Brain microvascular endothelial cell (primary cell): ENCODE results near the gene NOL4L.

ENCODE experiments used
- DNase-seq: peaks from one replicate; pipeline ENCODE4 v3.0.0-alpha.2; 2020
- H3K27ac ChIP-seq: fragments of 250-450 bp; sonication (Bioruptor Pico); 2 replicates; pipeline ENCODE4 v1.5.1; 2020; ENCODE audit warnings: mild to moderate bottlenecking, moderate library complexity
- H3K27me3 ChIP-seq: fragments of 250-450 bp; sonication (Bioruptor Pico); replicated peaks from 2 replicates; pipeline ENCODE4 v1.5.1; 2020; ENCODE audit warnings: mild to moderate bottlenecking
- H3K36me3 ChIP-seq: fragments of 250-450 bp; sonication (Bioruptor Pico); replicated peaks from 2 replicates; pipeline ENCODE4 v1.5.1; 2020; ENCODE audit warnings: mild to moderate bottlenecking
- H3K4me3 ChIP-seq: 2 replicates; pipeline ENCODE4 v1.5.1; 2011; ENCODE audit warnings: low read depth, mild to moderate bottlenecking, control low read depth, low read length, moderate library complexity
- in situ Hi-C: cut with HindIII; loops from 2 replicates; pipeline ENCODE4 v1.10.0; 2017; ENCODE audit warnings: low sequenced_read_pairs, low pct_ligation_motif_present
- TF ChIP-seq, protein P1 (sequence below): IDR thresholded peaks from 2 replicates; pipeline ENCODE4 v1.5.1; 2011; ENCODE audit warnings: low read depth, mild to moderate bottlenecking, moderate library complexity, low read length, control low read depth, inconsistent platforms; ENCODE audit errors: missing control alignments

The NOL4L gene

DNA sequence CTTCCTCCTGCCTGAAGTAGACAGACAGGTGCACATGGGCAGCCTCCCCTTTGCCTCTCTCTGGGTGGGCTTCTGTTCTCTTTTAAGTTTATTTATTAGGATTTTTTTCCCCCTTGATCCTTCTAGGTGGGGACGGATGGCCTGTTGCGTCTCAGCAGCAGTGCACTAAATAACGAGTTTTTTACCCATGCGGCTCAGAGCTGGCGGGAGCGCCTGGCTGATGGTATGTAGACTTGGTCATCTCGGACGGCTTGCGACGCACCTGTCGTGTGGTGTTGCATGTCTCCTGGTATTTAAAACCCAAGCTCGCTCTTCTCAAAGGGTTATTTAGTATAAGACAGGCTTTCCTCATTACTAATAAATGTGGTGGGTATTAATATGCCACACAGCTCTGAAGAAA is 153.7 kb downstream of the NOL4L start:
- DNase-seq: no peak
- in situ Hi-C loops: no loop called here
- Histone ChIP-seq H3K27ac (no peak overlapping the region), H3K36me3 (peaks cover 73% of the 10 kb centered on the region), H3K4me3 (no peak overlapping the region), H3K27me3 (no peaks in the 10 kb centered on the region)
- TF ChIP-seq, protein P1, sequence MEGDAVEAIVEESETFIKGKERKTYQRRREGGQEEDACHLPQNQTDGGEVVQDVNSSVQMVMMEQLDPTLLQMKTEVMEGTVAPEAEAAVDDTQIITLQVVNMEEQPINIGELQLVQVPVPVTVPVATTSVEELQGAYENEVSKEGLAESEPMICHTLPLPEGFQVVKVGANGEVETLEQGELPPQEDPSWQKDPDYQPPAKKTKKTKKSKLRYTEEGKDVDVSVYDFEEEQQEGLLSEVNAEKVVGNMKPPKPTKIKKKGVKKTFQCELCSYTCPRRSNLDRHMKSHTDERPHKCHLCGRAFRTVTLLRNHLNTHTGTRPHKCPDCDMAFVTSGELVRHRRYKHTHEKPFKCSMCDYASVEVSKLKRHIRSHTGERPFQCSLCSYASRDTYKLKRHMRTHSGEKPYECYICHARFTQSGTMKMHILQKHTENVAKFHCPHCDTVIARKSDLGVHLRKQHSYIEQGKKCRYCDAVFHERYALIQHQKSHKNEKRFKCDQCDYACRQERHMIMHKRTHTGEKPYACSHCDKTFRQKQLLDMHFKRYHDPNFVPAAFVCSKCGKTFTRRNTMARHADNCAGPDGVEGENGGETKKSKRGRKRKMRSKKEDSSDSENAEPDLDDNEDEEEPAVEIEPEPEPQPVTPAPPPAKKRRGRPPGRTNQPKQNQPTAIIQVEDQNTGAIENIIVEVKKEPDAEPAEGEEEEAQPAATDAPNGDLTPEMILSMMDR: no peak

DNA sequence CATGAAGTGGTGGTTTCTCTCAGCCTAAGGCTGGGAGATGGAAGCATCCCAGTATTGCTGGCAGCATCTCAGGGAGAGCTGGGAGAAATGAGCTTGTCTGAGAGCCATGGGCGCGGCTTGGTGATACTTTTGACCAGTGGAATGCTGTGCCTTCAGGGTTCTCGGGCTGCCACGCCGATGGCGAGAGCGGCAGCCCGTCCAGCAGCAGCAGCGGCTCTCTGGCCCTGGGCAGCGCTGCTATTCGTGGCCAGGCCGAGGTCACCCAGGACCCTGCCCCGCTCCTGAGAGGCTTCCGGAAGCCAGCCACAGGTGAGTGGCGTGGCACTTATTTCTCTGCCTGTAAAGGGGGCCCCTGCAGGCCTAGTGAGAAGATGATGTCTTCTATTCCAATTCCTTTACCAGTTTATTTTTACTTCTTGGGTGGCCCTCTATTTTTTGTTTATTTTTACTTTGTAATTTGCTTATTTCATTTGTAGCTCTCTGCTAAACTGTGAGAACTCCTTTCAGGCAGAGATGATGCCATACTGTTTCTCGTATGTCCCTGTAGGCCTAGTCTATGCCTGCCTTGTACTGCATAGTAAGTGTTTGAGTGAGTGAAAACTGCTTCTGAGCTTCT is 155.3 kb downstream of the NOL4L start:
- in situ Hi-C loops: no loop called here
- Histone ChIP-seq H3K4me3 (no peak overlapping the region), H3K36me3 (peaks cover 57% of the 10 kb centered on the region)

DNA sequence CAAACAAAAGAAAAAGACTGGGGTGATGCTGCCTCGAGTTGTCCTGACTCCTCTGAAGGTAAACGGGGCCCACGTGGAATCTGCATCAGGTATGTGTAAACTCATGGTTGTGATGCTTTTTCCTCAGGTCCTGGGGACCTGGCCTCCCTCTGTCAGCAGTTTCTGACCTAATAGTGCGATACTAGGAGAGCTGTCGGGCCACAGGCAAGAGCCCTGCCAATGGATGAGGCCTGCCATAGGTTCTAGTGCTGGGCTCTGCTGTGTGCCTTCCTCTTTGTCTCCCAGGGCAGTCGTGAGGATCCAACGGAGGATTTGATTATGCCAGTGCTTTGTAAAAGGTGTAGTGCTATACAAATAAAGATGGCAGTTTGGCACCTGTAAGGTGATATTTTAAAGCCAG is 155.8 kb downstream of the NOL4L start:
- Histone ChIP-seq H3K27ac (no peak overlapping the region), H3K27me3 (no peaks in the 10 kb centered on the region), H3K36me3 (peaks cover 52% of the 10 kb centered on the region), H3K4me3 (no peak overlapping the region)
- TF ChIP-seq, protein P1: no peak
- in situ Hi-C loops: no loop called here
- DNase-seq: no peak

More for the DNA sequence above, 155.3 kb downstream of the NOL4L start:
- no peak for DNase-seq
- Histone ChIP-seq H3K27ac (no peak overlapping the region), H3K27me3 (no peaks in the 10 kb centered on the region)
- TF ChIP-seq, protein P1: no peak

DNA sequence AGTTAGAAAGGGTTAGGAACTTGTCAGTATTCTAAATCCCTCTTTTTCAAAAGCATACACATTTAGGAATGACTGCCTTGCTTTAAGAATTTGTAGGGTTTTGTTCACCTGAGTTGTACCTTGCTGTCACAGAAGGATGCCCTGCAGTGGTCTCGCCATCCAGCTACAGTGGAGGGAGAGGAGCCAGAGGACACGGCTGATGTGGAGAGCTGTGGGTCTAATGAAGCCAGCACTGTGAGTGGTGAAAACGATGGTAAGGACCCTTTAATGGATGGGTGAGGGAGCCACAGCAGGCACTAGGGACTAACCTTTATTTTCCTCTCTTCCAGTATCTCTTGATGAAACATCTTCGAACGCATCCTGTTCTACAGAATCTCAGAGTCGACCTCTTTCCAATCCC is 157.1 kb downstream of the NOL4L start:
- H3K36me3 ChIP-seq: peaks cover 39% of the 10 kb centered on the region
- no peaks in the 10 kb centered on the region for H3K27me3 ChIP-seq
- in situ Hi-C loops: no loop called here
- no peak overlapping the region for H3K4me3 ChIP-seq
- no peak for DNase-seq
- TF ChIP-seq, protein P1: no peak
- no peak overlapping the region for H3K27ac ChIP-seq

DNA sequence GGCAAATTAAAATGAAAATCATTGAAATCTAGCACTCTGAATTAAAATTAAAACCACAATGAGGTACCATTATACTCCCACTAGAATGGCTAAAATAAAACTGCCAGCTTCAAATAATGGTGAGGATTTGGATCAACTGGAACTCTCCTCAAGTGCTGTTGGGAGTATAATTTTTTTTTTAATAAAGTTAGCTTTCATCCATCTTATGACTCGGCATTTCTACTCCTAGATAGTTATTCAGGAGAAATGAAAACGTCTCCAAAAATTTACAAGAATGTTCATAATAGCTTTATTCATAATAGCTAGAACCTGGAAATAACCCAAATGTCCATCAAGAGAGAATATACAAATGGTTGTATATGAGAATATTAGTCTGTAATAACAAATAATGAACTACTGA is 163.8 kb downstream of the NOL4L start:
- in situ Hi-C loops: no loop called here
- no peak for DNase-seq
- TF ChIP-seq, protein P1: no peak

DNA sequence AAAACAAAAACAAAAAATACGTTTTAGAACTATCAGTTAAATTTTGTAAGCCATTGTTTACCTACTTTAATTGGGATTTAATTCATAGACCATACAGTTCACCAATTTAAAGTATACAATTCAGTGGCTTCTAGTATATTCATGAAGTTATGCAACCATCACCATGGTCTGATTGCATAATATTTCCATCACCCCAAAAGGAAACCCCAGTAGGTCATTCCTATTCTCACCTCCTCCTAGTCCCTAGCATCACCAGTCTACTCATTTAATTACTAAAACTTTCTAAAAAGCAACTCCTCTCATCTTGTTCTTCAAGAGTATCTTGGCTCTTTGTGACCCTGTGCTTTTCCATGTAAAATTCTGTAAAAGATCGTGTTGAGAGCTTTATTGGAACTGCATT is 166.8 kb downstream of the NOL4L start:
- H3K36me3 ChIP-seq: no peaks in the 10 kb centered on the region
- DNase-seq: no peak
- no peak overlapping the region for H3K4me3 ChIP-seq
- TF ChIP-seq, protein P1: no peak
- in situ Hi-C loops: no loop called here
- no peaks in the 10 kb centered on the region for H3K27me3 ChIP-seq
- H3K27ac ChIP-seq: no peak overlapping the region

More for the DNA sequence above, 163.8 kb downstream of the NOL4L start:
- no peak overlapping the region for H3K27ac ChIP-seq
- no peaks in the 10 kb centered on the region for H3K36me3 ChIP-seq
- no peaks in the 10 kb centered on the region for H3K27me3 ChIP-seq
- H3K4me3 ChIP-seq: no peak overlapping the region
